Head of caudate nucleus (tissue), 42 donors: ENCODE results near the gene GNL3L.
"Not testable (repeated sequence)": the region's sequence is repeated elsewhere in the genome, so short reads cannot be mapped to it uniquely, and the experiment has no call there.

Experiments used
- DNase-seq, 42 donors: peaks; one replicate each; pipeline versions ENCODE4 v3.0.0 to v3.0.0-alpha.2; 2020 to 2021; ENCODE audit warnings: mixed read lengths in 7 of 42
- intact Hi-C: fragments of 100-400 bp; cut with DNase I; formaldehyde crosslinking; loops from one replicate; pipeline ENCODE4 v1.15.0; 2022

The GNL3L gene

GRCh38 chrX:54542239-54542638 is 12.2 kb downstream of the GNL3L start:
- DNase-seq, intact Hi-C loops: not testable (repeated sequence)

GRCh38 chrX:54550821-54551220 is 20.8 kb downstream of the GNL3L start:
- intact Hi-C loops = no loop called here
- no peak for DNase-seq

GRCh38 chrX:54551801-54552200 is 21.8 kb downstream of the GNL3L start:
- intact Hi-C loops = no loop called here
- no peak for DNase-seq

- intact Hi-C loops, DNase-seq: not testable (repeated sequence)
These were observed 25.0 kb downstream of the GNL3L start for GRCh38 chrX:54555006-54555405.

- no peak for DNase-seq
- intact Hi-C loops = no loop called here
These were observed 30.4 kb downstream of the GNL3L start for GRCh38 chrX:54560411-54560810.

- no peak for DNase-seq
- intact Hi-C loops = no loop called here
These were observed 31.6 kb downstream of the GNL3L start for GRCh38 chrX:54561622-54562021.

GRCh38 chrX:54564936-54565335 is 34.9 kb downstream of the GNL3L start:
- DNase-seq = no peak
- intact Hi-C loops = no loop called here

- intact Hi-C loops = no loop called here
- no peak for DNase-seq
These were observed 40.3 kb downstream of the GNL3L start for GRCh38 chrX:54570332-54570731.

- DNase-seq, intact Hi-C loops: not testable (repeated sequence)
These were observed 42.6 kb downstream of the GNL3L start for GRCh38 chrX:54572641-54573040.

GRCh38 chrX:54597728-54598127 is 67.7 kb downstream of the GNL3L start:
- intact Hi-C loops = no loop called here
- DNase-seq = no peak

- DNase-seq = no peak
- intact Hi-C loops = no loop called here
These were observed 72.5 kb downstream of the GNL3L start for GRCh38 chrX:54602563-54602962.
